H9 (cell line): Measurements from ENCODE around the gene OGA. TPM values are rescaled to one million over a fixed set of nuclear protein-coding genes. Genes with fewer than 3 reads are reported as not detected.

Experiments used
- DNase-seq: peaks from one replicate; pipeline ENCODE4 v3.0.0-alpha.2; 2017
- H2AFZ ChIP-seq: one replicate; pipeline ENCODE4 v1.6.1; 2013; ENCODE audit warnings: mild to moderate bottlenecking, low read length, control low read depth, moderate library complexity
- H2AK5ac ChIP-seq: 2 replicates; pipeline ENCODE4 v1.6.1; 2013; ENCODE audit warnings: low read length, control low read depth, mixed read lengths; ENCODE audit not compliant: insufficient read length
- H2BK120ac ChIP-seq: one replicate; pipeline ENCODE4 v1.6.1; 2013; ENCODE audit warnings: low read depth, mild to moderate bottlenecking, low read length, control low read depth, inconsistent platforms; ENCODE audit not compliant: poor library complexity, severe bottlenecking
- H2BK12ac ChIP-seq: 2 replicates; pipeline ENCODE4 v1.6.1; 2013; ENCODE audit warnings: low read length, control low read depth, mixed read lengths, low read depth; ENCODE audit not compliant: insufficient read length
- H2BK15ac ChIP-seq: 2 replicates; pipeline ENCODE4 v1.6.1; 2013; ENCODE audit warnings: low read depth, low read length, control low read depth
- H2BK20ac ChIP-seq: one replicate; pipeline ENCODE4 v1.6.1; 2013; ENCODE audit warnings: low read depth, mild to moderate bottlenecking, low read length, control low read depth, inconsistent platforms; ENCODE audit not compliant: poor library complexity, severe bottlenecking
- H2BK5ac ChIP-seq: 2 replicates; pipeline ENCODE4 v1.6.1; 2013; ENCODE audit warnings: low read length, control low read depth, mixed read lengths; ENCODE audit not compliant: insufficient read length
- H3K14ac ChIP-seq: 2 replicates; pipeline ENCODE4 v1.6.1; 2013; ENCODE audit warnings: low read length, control low read depth; ENCODE audit not compliant: insufficient read depth
- H3K18ac ChIP-seq: 2 replicates; pipeline ENCODE4 v1.6.1; 2013; ENCODE audit warnings: low read depth, mild to moderate bottlenecking, mixed read lengths, low read length, control low read depth; ENCODE audit not compliant: insufficient read length
- H3K23ac ChIP-seq: 2 replicates; pipeline ENCODE4 v1.6.1; 2013; ENCODE audit warnings: low read length, control low read depth, mixed read lengths, low read depth; ENCODE audit not compliant: insufficient read length
- H3K23me2 ChIP-seq: 2 replicates; pipeline ENCODE4 v1.6.1; 2013; ENCODE audit warnings: low read depth, mild to moderate bottlenecking, mixed read lengths, low read length, control low read depth; ENCODE audit not compliant: insufficient read length, poor library complexity, severe bottlenecking
- H3K27ac ChIP-seq: 2 replicates; pipeline ENCODE4 v1.5.1; 2013; ENCODE audit warnings: low read length, control low read depth, mixed read lengths, low read depth; ENCODE audit not compliant: insufficient read length
- H3K27me3 ChIP-seq: 2 replicates; pipeline ENCODE4 v1.6.1; 2013; ENCODE audit warnings: low read length, control low read depth, inconsistent platforms; ENCODE audit not compliant: insufficient read depth
- H3K4ac ChIP-seq: 2 replicates; pipeline ENCODE4 v1.6.1; 2013; ENCODE audit warnings: low read depth, mild to moderate bottlenecking, control low read depth, inconsistent platforms, low read length, moderate library complexity
- H3K4me1 ChIP-seq: 2 replicates; pipeline ENCODE4 v1.6.1; 2013; ENCODE audit warnings: low read length, control low read depth, inconsistent platforms; ENCODE audit not compliant: insufficient read depth
- H3K4me2 ChIP-seq: 2 replicates; pipeline ENCODE4 v1.6.1; 2013; ENCODE audit warnings: low read length, control low read depth, mixed read lengths; ENCODE audit not compliant: insufficient read length, insufficient read depth
- H3K56ac ChIP-seq: 2 replicates; pipeline ENCODE4 v1.6.1; 2013; ENCODE audit warnings: low read depth, mild to moderate bottlenecking, mixed read lengths, low read length, control low read depth; ENCODE audit not compliant: insufficient read length
- H3K79me1 ChIP-seq: 2 replicates; pipeline ENCODE4 v1.6.1; 2013; ENCODE audit warnings: low read depth, mild to moderate bottlenecking, moderate library complexity, low read length, control low read depth, inconsistent platforms; ENCODE audit not compliant: insufficient read depth, poor library complexity, severe bottlenecking
- H3K79me2 ChIP-seq: 2 replicates; pipeline ENCODE4 v1.6.1; 2013; ENCODE audit warnings: low read length, control low read depth, inconsistent platforms; ENCODE audit not compliant: insufficient read depth
- H3K9ac ChIP-seq: 2 replicates; pipeline ENCODE4 v1.6.1; 2013; ENCODE audit warnings: low read length, control low read depth, mixed read lengths; ENCODE audit not compliant: insufficient read length; ENCODE audit errors: extremely low read depth
- H3K9me3 ChIP-seq: one replicate; pipeline ENCODE4 v1.6.1; 2013; ENCODE audit warnings: low read depth, low read length, inconsistent platforms; ENCODE audit not compliant: control insufficient read depth
- H3T11ph ChIP-seq: one replicate; pipeline ENCODE4 v1.6.1; 2013; ENCODE audit warnings: mild to moderate bottlenecking, low read length, control low read depth, inconsistent platforms
- H4K20me1 ChIP-seq: one replicate; pipeline ENCODE4 v1.6.1; 2013; ENCODE audit not compliant: control insufficient read depth, insufficient read length, insufficient read depth
- H4K5ac ChIP-seq: 2 replicates; pipeline ENCODE4 v1.6.1; 2013; ENCODE audit warnings: low read depth, mild to moderate bottlenecking, mixed read lengths, low read length, control low read depth; ENCODE audit not compliant: insufficient read length
- H4K8ac ChIP-seq: replicated peaks from 2 replicates; pipeline ENCODE4 v1.6.1; 2013; ENCODE audit warnings: low read length, control low read depth, mixed read lengths, low read depth; ENCODE audit not compliant: insufficient read length
- H4K91ac ChIP-seq: 2 replicates; pipeline ENCODE4 v1.6.1; 2013; ENCODE audit warnings: low read depth, mild to moderate bottlenecking, moderate library complexity, mixed read lengths, low read length, control low read depth; ENCODE audit not compliant: insufficient read length
- H3K27ac Mint-ChIP-seq, 3 experiments: 2 replicates in 2 of 3; 3 replicates in 1 of 3; pipeline ENCODE4 v1.8.0; 2020 to 2021; ENCODE audit warnings: mixed read lengths in 3 of 3, mild to moderate bottlenecking in 1 of 3, moderate library complexity in 1 of 3
- H3K27me3 Mint-ChIP-seq: 2 replicates; pipeline ENCODE4 v1.8.0; 2021; ENCODE audit warnings: low read depth, mild to moderate bottlenecking, moderate library complexity, mixed read lengths
- H3K36me3 Mint-ChIP-seq, 3 experiments: 2 replicates in 2 of 3; 3 replicates in 1 of 3; pipeline ENCODE4 v1.8.0; 2020 to 2021; ENCODE audit warnings: low read depth in 3 of 3, mixed read lengths in 3 of 3; ENCODE audit not compliant: insufficient read depth in 1 of 3
- H3K4me1 Mint-ChIP-seq, 2 experiments: 2 replicates each; pipeline ENCODE4 v1.8.0; 2020; ENCODE audit warnings: mixed read lengths in 2 of 2
- H3K4me3 Mint-ChIP-seq, 2 experiments: 2 replicates in 1 of 2; 3 replicates in 1 of 2; pipeline ENCODE4 v1.8.0; 2020 to 2021; ENCODE audit warnings: mild to moderate bottlenecking in 2 of 2, mixed read lengths in 2 of 2, moderate library complexity in 1 of 2
- H3K9me3 Mint-ChIP-seq, 2 experiments: 2 replicates in 1 of 2; 3 replicates in 1 of 2; pipeline ENCODE4 v1.8.0; 2020; ENCODE audit warnings: mild to moderate bottlenecking in 2 of 2, mixed read lengths in 2 of 2, moderate library complexity in 1 of 2
- WGBS: extraction: QIAGEN DNeasy Blood & Tissue Kit; methylation state at CpG from one replicate; pipeline ENCODE4 v1.1.7; 2013; ENCODE audit warnings: missing lambda C conversion rate, low lambda C conversion rate, mixed read lengths; ENCODE audit not compliant: insufficient read length; ENCODE audit errors: extremely low coverage; 5-methylcytosine and 5-hydroxymethylcytosine counted together
- total RNA-seq: library from RNA; stranded (reverse); gene quantifications from 2 replicates; pipeline ENCODE4 v1.2.1, GENCODE V29; 2021
- TF ChIP-seq, protein P1 (sequence below): fragments of 200-600 bp; sonication (generic); conservative IDR thresholded peaks from 3 replicates; pipeline ENCODE4 v1.8.0; 2021; ENCODE audit warnings: antibody characterized with exemption, mild to moderate bottlenecking

The OGA gene
- total RNA-seq, 1 experiment from 2014 or later: 125 TPM

- no peaks in the 10 kb centered on the region for H3K9me3 ChIP-seq
- no peak overlapping the region for H3K4me3 Mint-ChIP-seq
- H3K36me3 Mint-ChIP-seq: no peaks in the 10 kb centered on the region
- H3K9ac ChIP-seq: no peak overlapping the region
- H2AFZ ChIP-seq: no peak overlapping the region
- H4K8ac ChIP-seq: no peak overlapping the region
- H2BK120ac ChIP-seq: no peak overlapping the region
- H3K14ac ChIP-seq: no peak overlapping the region
- no peaks in the 10 kb centered on the region for H3K27me3 ChIP-seq
- H3K4me2 ChIP-seq: no peak overlapping the region
- no peaks in the 10 kb centered on the region for H3K79me1 ChIP-seq
- no peaks in the 10 kb centered on the region for H3K4me1 ChIP-seq
- H3K27me3 Mint-ChIP-seq: peaks cover 1% of the 10 kb centered on the region
- H3K79me2 ChIP-seq: no peaks in the 10 kb centered on the region
- no peak overlapping the region for H4K91ac ChIP-seq
- WGBS: no CpG with 5 or more reads among the region's 3 CpGs
- no peak overlapping the region for H3K23ac ChIP-seq
- H2BK5ac ChIP-seq: no peak overlapping the region
- peaks cover 2 to 4% of the 10 kb centered on the region in 2 experiments for H3K4me1 Mint-ChIP-seq
- no peak overlapping the region for H2AK5ac ChIP-seq
- no peak overlapping the region for H3K56ac ChIP-seq
- no peak overlapping the region for H3T11ph ChIP-seq
- no peak overlapping the region for H4K5ac ChIP-seq
- H3K27ac ChIP-seq: no peak overlapping the region
- H2BK20ac ChIP-seq: no peak overlapping the region
- TF ChIP-seq, protein P1, sequence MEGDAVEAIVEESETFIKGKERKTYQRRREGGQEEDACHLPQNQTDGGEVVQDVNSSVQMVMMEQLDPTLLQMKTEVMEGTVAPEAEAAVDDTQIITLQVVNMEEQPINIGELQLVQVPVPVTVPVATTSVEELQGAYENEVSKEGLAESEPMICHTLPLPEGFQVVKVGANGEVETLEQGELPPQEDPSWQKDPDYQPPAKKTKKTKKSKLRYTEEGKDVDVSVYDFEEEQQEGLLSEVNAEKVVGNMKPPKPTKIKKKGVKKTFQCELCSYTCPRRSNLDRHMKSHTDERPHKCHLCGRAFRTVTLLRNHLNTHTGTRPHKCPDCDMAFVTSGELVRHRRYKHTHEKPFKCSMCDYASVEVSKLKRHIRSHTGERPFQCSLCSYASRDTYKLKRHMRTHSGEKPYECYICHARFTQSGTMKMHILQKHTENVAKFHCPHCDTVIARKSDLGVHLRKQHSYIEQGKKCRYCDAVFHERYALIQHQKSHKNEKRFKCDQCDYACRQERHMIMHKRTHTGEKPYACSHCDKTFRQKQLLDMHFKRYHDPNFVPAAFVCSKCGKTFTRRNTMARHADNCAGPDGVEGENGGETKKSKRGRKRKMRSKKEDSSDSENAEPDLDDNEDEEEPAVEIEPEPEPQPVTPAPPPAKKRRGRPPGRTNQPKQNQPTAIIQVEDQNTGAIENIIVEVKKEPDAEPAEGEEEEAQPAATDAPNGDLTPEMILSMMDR: no peak
- no peaks in the 10 kb centered on the region for H4K20me1 ChIP-seq
- H3K23me2 ChIP-seq: no peaks in the 10 kb centered on the region
- no peak overlapping the region for H2BK12ac ChIP-seq
- H3K27ac Mint-ChIP-seq: no peak overlapping the region
- H3K9me3 Mint-ChIP-seq: no peaks in the 10 kb centered on the region
- no peak overlapping the region for H3K4ac ChIP-seq
- DNase-seq: no peak
- no peak overlapping the region for H3K18ac ChIP-seq
- H2BK15ac ChIP-seq: no peak overlapping the region
Measured at GRCh38 chr10:101744267-101744666, 74.0 kb downstream of the OGA start.
